Measurements from ENCODE around the gene CHCHD6. TPM values are rescaled to one million over a fixed set of nuclear protein-coding genes. Genes with fewer than 3 reads are reported as not detected.

The CHCHD6 gene
- total RNA-seq, 1 experiment from 2014 or later: 36.3 TPM

DNA sequence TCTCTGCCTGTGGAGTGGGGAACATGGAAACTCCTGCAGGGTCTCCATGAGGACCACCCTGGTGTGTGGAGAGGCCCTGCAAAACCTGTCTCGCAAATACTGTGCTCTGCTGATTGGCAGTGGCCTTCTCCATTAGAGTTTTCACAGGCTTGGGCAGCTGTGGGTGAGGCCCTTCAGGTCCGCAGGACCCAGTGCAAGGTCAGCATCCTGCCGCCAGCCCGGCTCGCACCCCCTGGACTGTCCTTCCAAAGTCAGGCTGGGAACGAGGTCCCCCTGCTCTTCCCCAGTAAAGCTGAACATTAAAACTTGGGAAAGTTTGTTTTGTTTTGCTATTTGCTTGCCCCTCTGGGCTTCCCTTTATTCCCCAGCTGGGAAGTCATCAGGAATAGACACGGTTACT, 193.9 kb downstream of the CHCHD6 start:
- RAD21 ChIA-PET (ENCODE audit: low non-redundant PET in 1 of 2, low total read pairs in 2 of 2, uncharacterized antibody in 2 of 2, unreplicated experiment in 2 of 2): no interaction called here
- Histone ChIP-seq H3K27me3 (ENCODE audit: insufficient read depth, low read length) (no peaks in the 10 kb centered on the region), H3K4me3 (replicated peaks in 1 of 2; ENCODE audit: low read depth in 1 of 2, low read length in 2 of 2) (no peak overlapping the region), H3K36me3 (ENCODE audit: control insufficient read depth in 1 of 2, insufficient read depth in 2 of 2, low read length in 2 of 2) (no peaks in the 10 kb centered on the region), H2AFZ (ENCODE audit: low read depth, low read length, poor library complexity, severe bottlenecking) (no peak overlapping the region), H3K9me3 (ENCODE audit: control insufficient read depth in 1 of 2, insufficient read depth in 1 of 2, low read depth in 1 of 2, low read length in 2 of 2) (no peaks in the 10 kb centered on the region), H3K4me2 (ENCODE audit: low read length) (no peak overlapping the region), H3K4me1 (ENCODE audit: control insufficient read depth in 1 of 2, insufficient read depth in 2 of 2, low read length in 2 of 2) (peaks cover 0 to 9% of the 10 kb centered on the region in 2 experiments; a peak in 1 of 4 replicates), H3K9ac (ENCODE audit: low read length) (no peak overlapping the region), H3K27ac (ENCODE audit: low read depth, low read length) (no peak overlapping the region), H3K9me2 (ENCODE audit: insufficient read depth) (no peaks in the 10 kb centered on the region), H4K20me1 (ENCODE audit: insufficient read depth) (no peaks in the 10 kb centered on the region), H3K79me2 (ENCODE audit: insufficient read depth, low read length) (no peaks in the 10 kb centered on the region)
- intact Hi-C loops (cut with micrococcal nuclease): no loop called here
- DNase-seq (ENCODE audit: low read depth, low spot score) (no peak), ATAC-seq (no peak)
- CTCF ChIA-PET: no interaction called here
- TF ChIP-seq EGR1 (IDR thresholded peaks at IDR 0.05; ENCODE audit: low read depth) (no peak), POLR2A (IDR thresholded peaks at IDR 0.05; ENCODE audit: borderline replicate concordance, extremely low read depth, insufficient read depth, insufficient read length) (no peak), TCF7L2 (IDR thresholded peaks at IDR 0.05; ENCODE audit: borderline replicate concordance, extremely low read depth, insufficient read depth, insufficient read length) (no peak), ZFX (IDR thresholded peaks at IDR 0.05) (no peak), EZH2 (IDR thresholded peaks at IDR 0.05) (no peak), SP1 (IDR thresholded peaks at IDR 0.05; ENCODE audit: low read depth) (no peak), SIN3A (IDR thresholded peaks at IDR 0.05; ENCODE audit: low read depth) (no peak), RAD21 (IDR thresholded peaks at IDR 0.05; ENCODE audit: low read depth) (no peak), FOSL1 (IDR thresholded peaks at IDR 0.05; ENCODE audit: low read depth) (no peak), CEBPB (IDR thresholded peaks at IDR 0.05; ENCODE audit: low read depth) (no peak), POLR2AphosphoS5 (IDR thresholded peaks at IDR 0.05; ENCODE audit: low read depth, low read length) (no peak), YY1 (IDR thresholded peaks at IDR 0.05; ENCODE audit: extremely low read depth, insufficient replicate concordance, low read depth, low read length) (no peak), ZNF274 (IDR thresholded peaks at IDR 0.05; ENCODE audit: low read depth, low read length) (no peak), EZH2phosphoT487 (IDR thresholded peaks at IDR 0.05; ENCODE audit: borderline replicate concordance) (no peak)
- TF ChIP-seq, protein P1, sequence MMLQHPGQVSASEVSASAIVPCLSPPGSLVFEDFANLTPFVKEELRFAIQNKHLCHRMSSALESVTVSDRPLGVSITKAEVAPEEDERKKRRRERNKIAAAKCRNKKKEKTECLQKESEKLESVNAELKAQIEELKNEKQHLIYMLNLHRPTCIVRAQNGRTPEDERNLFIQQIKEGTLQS (IDR thresholded peaks at IDR 0.05): no peak
- TF ChIP-seq, protein P2, sequence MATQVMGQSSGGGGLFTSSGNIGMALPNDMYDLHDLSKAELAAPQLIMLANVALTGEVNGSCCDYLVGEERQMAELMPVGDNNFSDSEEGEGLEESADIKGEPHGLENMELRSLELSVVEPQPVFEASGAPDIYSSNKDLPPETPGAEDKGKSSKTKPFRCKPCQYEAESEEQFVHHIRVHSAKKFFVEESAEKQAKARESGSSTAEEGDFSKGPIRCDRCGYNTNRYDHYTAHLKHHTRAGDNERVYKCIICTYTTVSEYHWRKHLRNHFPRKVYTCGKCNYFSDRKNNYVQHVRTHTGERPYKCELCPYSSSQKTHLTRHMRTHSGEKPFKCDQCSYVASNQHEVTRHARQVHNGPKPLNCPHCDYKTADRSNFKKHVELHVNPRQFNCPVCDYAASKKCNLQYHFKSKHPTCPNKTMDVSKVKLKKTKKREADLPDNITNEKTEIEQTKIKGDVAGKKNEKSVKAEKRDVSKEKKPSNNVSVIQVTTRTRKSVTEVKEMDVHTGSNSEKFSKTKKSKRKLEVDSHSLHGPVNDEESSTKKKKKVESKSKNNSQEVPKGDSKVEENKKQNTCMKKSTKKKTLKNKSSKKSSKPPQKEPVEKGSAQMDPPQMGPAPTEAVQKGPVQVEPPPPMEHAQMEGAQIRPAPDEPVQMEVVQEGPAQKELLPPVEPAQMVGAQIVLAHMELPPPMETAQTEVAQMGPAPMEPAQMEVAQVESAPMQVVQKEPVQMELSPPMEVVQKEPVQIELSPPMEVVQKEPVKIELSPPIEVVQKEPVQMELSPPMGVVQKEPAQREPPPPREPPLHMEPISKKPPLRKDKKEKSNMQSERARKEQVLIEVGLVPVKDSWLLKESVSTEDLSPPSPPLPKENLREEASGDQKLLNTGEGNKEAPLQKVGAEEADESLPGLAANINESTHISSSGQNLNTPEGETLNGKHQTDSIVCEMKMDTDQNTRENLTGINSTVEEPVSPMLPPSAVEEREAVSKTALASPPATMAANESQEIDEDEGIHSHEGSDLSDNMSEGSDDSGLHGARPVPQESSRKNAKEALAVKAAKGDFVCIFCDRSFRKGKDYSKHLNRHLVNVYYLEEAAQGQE (IDR thresholded peaks at IDR 0.05; ENCODE audit: low read depth): no peak
- TF ChIP-seq, protein P3, sequence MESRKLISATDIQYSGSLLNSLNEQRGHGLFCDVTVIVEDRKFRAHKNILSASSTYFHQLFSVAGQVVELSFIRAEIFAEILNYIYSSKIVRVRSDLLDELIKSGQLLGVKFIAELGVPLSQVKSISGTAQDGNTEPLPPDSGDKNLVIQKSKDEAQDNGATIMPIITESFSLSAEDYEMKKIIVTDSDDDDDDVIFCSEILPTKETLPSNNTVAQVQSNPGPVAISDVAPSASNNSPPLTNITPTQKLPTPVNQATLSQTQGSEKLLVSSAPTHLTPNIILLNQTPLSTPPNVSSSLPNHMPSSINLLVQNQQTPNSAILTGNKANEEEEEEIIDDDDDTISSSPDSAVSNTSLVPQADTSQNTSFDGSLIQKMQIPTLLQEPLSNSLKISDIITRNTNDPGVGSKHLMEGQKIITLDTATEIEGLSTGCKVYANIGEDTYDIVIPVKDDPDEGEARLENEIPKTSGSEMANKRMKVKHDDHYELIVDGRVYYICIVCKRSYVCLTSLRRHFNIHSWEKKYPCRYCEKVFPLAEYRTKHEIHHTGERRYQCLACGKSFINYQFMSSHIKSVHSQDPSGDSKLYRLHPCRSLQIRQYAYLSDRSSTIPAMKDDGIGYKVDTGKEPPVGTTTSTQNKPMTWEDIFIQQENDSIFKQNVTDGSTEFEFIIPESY (IDR thresholded peaks at IDR 0.05; ENCODE audit: extremely low read depth, insufficient replicate concordance, low read length): no peak
- TF ChIP-seq, protein P4, sequence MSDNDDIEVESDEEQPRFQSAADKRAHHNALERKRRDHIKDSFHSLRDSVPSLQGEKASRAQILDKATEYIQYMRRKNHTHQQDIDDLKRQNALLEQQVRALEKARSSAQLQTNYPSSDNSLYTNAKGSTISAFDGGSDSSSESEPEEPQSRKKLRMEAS (IDR thresholded peaks at IDR 0.05): no peak
- TF ChIP-seq, protein P5, sequence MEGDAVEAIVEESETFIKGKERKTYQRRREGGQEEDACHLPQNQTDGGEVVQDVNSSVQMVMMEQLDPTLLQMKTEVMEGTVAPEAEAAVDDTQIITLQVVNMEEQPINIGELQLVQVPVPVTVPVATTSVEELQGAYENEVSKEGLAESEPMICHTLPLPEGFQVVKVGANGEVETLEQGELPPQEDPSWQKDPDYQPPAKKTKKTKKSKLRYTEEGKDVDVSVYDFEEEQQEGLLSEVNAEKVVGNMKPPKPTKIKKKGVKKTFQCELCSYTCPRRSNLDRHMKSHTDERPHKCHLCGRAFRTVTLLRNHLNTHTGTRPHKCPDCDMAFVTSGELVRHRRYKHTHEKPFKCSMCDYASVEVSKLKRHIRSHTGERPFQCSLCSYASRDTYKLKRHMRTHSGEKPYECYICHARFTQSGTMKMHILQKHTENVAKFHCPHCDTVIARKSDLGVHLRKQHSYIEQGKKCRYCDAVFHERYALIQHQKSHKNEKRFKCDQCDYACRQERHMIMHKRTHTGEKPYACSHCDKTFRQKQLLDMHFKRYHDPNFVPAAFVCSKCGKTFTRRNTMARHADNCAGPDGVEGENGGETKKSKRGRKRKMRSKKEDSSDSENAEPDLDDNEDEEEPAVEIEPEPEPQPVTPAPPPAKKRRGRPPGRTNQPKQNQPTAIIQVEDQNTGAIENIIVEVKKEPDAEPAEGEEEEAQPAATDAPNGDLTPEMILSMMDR (IDR thresholded peaks at IDR 0.05 in 2 of 3, conservative IDR thresholded peaks at IDR 0.05 in 1 of 3; ENCODE audit: borderline replicate concordance in 1 of 3, insufficient read depth in 1 of 3, low read depth in 2 of 3, low read length in 2 of 3): no peak
- BruUV-seq (replicated peaks): no TSS peak
- POLR2A ChIA-PET: no interaction called here

Measured in HCT116 (cell line).